ENCODE data around the gene CDH26. TPM values are rescaled to one million over a fixed set of nuclear protein-coding genes. Genes with fewer than 3 reads are reported as not detected.

The CDH26 gene
- total RNA-seq, 5 donors from 2014 or later (not counting 1 experiment from before 2014, with no cell fraction given) = 1.5 to 5.2 (median 2.9) TPM

Other genes with a start within 250 kb of the CDH26 start
- gene SYCP2, start 24.8 kb upstream of the CDH26 start, total RNA-seq = 1 to 10 TPM; 3.0 to 6.0 (median 3.8) TPM
- 10 to 100 TPM in 2 of 5 donors, 1 to 10 TPM in 3; 3.6 to 10.9 (median 9.7) TPM for gene PPP1R3D, start 18.1 kb upstream of the CDH26 start, total RNA-seq
- 10 to 100 TPM; 19.3 to 35.6 (median 29.5) TPM for gene FAM217B, start 18.0 kb upstream of the CDH26 start, total RNA-seq

All from T-cell (primary cell).